Measurements from ENCODE around the gene ACOT8. TPM values are rescaled to one million over a fixed set of nuclear protein-coding genes. Genes with fewer than 3 reads are reported as not detected.
A peak's percentile ranks its signal among the peaks of the same experiment; 100 is the strongest.
"Not testable (repeated sequence)": the region's sequence is repeated elsewhere in the genome, so short reads cannot be mapped to it uniquely, and the experiment has no call there.

ACOT8 gene
- total RNA-seq, 4 donors from 2014 or later: 34.4 to 62.0 (median 44.3) TPM

DNA sequence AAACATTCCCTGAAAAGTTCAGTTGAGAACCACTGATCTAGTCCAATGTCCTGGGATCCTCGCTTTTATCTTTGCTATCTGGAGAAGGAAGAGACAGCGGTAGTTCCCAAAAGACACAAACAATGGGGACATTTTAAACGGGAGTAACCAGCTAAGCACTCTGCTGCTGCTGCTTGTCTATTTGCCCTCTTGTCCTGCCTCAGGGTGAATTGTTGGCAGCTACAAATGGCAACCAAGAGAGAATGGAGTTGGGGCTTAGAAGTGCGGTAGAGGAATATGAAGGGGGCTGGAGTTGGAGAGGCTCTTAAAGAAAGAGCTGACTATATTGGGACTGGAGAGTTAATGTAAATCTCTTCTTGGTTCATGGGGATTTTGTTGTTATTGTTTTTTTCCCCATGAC is 17.4 kb upstream of the ACOT8 start:
- WGBS: 64% methylated on average over 4 of the region's 4 CpGs
- H3K4me1 ChIP-seq: peaks cover 5% of the 10 kb centered on the region
- H3K27ac ChIP-seq: no peak overlapping the region
- no peaks in the 10 kb centered on the region for H3K27me3 ChIP-seq
- no peak for TF ChIP-seq POLR2AphosphoS5 (IDR thresholded peaks at IDR 0.05)
- TF ChIP-seq, protein P1, sequence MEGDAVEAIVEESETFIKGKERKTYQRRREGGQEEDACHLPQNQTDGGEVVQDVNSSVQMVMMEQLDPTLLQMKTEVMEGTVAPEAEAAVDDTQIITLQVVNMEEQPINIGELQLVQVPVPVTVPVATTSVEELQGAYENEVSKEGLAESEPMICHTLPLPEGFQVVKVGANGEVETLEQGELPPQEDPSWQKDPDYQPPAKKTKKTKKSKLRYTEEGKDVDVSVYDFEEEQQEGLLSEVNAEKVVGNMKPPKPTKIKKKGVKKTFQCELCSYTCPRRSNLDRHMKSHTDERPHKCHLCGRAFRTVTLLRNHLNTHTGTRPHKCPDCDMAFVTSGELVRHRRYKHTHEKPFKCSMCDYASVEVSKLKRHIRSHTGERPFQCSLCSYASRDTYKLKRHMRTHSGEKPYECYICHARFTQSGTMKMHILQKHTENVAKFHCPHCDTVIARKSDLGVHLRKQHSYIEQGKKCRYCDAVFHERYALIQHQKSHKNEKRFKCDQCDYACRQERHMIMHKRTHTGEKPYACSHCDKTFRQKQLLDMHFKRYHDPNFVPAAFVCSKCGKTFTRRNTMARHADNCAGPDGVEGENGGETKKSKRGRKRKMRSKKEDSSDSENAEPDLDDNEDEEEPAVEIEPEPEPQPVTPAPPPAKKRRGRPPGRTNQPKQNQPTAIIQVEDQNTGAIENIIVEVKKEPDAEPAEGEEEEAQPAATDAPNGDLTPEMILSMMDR (IDR thresholded peaks at IDR 0.05): no peak
- TF ChIP-seq EP300 (IDR thresholded peaks at IDR 0.05): no peak
- no peak for TF ChIP-seq POLR2A (IDR thresholded peaks at IDR 0.05)
- DNase-seq (ENCODE audit: low spot score in 2 of 2): no peak
- H3K9me3 ChIP-seq: no peaks in the 10 kb centered on the region
- H3K4me3 ChIP-seq: no peak overlapping the region
- peaks cover 16% of the 10 kb centered on the region for H3K36me3 ChIP-seq

DNA sequence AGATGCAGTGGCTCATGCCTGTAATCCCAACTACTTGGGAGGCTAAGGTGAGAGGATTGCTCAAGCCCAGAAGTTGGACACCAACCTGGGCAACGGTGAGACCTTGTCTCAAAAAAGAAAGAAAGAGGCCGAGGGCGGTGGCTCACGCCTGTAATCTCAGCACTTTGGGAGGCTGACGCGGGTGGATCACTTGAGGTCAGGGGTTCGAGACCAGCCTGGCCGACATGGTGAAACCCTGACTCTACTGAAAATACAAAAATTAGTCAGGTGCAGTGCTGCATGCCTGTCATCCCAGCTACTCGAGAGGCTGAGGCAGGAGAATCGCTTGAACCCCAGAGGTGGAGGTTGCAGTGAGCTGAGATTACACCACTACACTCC is 16.9 kb upstream of the ACOT8 start:
- 93% methylated on average over 10 of the region's 10 CpGs for WGBS
- H3K36me3 ChIP-seq: peaks cover 16% of the 10 kb centered on the region
- not testable (repeated sequence) for H3K27ac ChIP-seq; H3K9me3 ChIP-seq; H3K27me3 ChIP-seq; DNase-seq (ENCODE audit: low spot score in 2 of 2); H3K4me1 ChIP-seq; H3K4me3 ChIP-seq

DNA sequence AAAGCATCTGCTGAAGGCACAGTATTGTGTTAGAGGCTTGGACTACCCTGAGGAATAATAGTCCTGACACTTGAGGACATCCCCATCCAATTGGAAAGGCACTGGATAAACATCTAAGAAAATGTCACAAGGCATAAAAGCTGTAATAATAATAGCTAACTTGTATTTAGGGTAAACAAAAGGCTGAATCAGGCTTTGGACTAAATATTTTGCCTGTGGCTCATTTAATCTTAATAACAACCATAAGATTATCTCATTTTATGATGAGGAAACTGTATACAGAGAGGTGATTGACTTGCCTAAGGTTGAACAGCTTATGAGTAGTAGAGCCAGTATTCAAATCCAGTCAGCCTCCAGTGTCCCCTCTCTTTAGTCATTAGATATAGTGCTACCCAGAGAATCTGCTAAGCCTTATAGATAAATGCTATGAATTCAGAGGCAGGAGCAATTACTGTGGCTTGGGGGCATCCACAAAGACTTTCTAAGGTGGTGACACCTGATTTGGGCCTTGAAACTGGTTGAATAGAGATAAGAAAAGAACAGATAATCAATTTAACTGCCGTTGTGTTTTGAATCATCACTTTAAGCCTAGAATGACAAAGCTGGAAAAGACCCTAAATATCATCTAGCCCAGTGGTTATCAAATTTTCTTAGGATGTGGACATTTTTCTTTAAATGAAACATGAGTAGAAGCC is 16.4 kb upstream of the ACOT8 start:
- no peak for DNase-seq (ENCODE audit: low spot score in 2 of 2)
- no peak for TF ChIP-seq POLR2A (IDR thresholded peaks at IDR 0.05)
- TF ChIP-seq EP300 (IDR thresholded peaks at IDR 0.05): no peak
- TF ChIP-seq, protein P1 (IDR thresholded peaks at IDR 0.05): no peak
- no peak for TF ChIP-seq POLR2AphosphoS5 (IDR thresholded peaks at IDR 0.05)
- peaks cover 13% of the 10 kb centered on the region for H3K36me3 ChIP-seq
- no peaks in the 10 kb centered on the region for H3K27me3 ChIP-seq
- 75% methylated on average over 1 of the region's 1 CpG for WGBS
- peak overlapping the region; percentile 10 for H3K27ac ChIP-seq
- H3K4me3 ChIP-seq: no peak overlapping the region
- H3K9me3 ChIP-seq: no peaks in the 10 kb centered on the region
- H3K4me1 ChIP-seq: peaks cover 2% of the 10 kb centered on the region

DNA sequence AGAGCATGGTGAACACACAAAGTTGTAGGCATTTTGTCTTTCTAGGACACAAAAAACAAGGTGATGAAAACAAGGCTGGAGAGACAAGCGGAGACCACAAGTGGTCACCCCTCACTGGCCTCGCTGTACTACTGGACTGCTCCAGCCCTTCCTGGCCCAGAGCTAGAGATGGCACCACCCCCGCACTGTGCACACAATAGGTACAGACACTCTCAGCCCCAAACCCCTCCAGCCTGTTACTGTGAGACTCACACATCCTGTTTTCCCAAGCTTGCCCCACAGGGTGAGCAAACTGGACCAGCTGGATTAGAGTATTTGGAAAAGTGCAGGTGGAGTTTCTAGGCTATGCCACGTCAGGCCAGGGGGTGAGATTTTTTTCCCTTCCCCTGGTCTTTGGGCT is 15.4 kb upstream of the ACOT8 start:
- 92% methylated on average over 3 of the region's 4 CpGs for WGBS
- H3K9me3 ChIP-seq: no peaks in the 10 kb centered on the region
- no peak for DNase-seq (ENCODE audit: low spot score in 2 of 2)
- H3K36me3 ChIP-seq: peaks cover 4% of the 10 kb centered on the region
- no peaks in the 10 kb centered on the region for H3K27me3 ChIP-seq
- H3K4me1 ChIP-seq: peaks cover 2% of the 10 kb centered on the region
- TF ChIP-seq EP300 (IDR thresholded peaks at IDR 0.05): no peak
- no peak for TF ChIP-seq POLR2AphosphoS5 (IDR thresholded peaks at IDR 0.05)
- TF ChIP-seq, protein P1 (IDR thresholded peaks at IDR 0.05): no peak
- TF ChIP-seq POLR2A (IDR thresholded peaks at IDR 0.05): no peak
- no peak overlapping the region for H3K4me3 ChIP-seq
- no peak overlapping the region for H3K27ac ChIP-seq

DNA sequence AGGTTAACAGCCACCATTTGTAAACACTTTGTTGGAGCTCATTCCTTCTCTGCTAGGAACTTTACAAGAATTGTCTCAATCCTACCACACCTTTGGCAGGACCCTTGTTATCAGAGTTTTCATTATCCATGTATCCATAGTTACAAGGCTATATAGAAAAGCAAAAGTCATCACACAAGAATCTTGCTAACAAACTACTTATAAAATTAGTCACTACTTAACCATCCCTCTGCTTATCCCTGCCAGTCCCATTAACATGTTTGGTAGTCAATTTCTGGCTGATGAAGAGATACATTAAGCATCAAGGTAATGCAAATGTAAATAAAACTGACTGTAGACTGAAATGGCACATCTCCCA is 10.6 kb upstream of the ACOT8 start:
- Histone ChIP-seq H3K9me3 (no peaks in the 10 kb centered on the region), H3K27ac (no peak overlapping the region), H3K27me3 (no peaks in the 10 kb centered on the region), H3K4me1 (no peaks in the 10 kb centered on the region), H3K36me3 (no peaks in the 10 kb centered on the region), H3K4me3 (no peak overlapping the region)
- TF ChIP-seq POLR2AphosphoS5 (IDR thresholded peaks at IDR 0.05) (no peak), POLR2A (IDR thresholded peaks at IDR 0.05) (no peak), EP300 (IDR thresholded peaks at IDR 0.05) (no peak)
- TF ChIP-seq, protein P1 (IDR thresholded peaks at IDR 0.05): no peak
- DNase-seq (ENCODE audit: low spot score in 2 of 2): no peak
